NCI-H2227 (cell line): ENCODE results near the gene CORO1C.
A peak's percentile ranks its signal among the peaks of the same experiment; 100 is the strongest.

ENCODE experiments used
- DNase-seq: peaks from one replicate; lab custom pipeline; 2025; ENCODE audit not compliant: unreplicated experiment; lab: John Stamatoyannopoulos, UW

The CORO1C gene

GRCh38 chr12:108605690-108606406 is 125.5 kb downstream of the CORO1C start:
- DNase-seq: no peak

DNA sequence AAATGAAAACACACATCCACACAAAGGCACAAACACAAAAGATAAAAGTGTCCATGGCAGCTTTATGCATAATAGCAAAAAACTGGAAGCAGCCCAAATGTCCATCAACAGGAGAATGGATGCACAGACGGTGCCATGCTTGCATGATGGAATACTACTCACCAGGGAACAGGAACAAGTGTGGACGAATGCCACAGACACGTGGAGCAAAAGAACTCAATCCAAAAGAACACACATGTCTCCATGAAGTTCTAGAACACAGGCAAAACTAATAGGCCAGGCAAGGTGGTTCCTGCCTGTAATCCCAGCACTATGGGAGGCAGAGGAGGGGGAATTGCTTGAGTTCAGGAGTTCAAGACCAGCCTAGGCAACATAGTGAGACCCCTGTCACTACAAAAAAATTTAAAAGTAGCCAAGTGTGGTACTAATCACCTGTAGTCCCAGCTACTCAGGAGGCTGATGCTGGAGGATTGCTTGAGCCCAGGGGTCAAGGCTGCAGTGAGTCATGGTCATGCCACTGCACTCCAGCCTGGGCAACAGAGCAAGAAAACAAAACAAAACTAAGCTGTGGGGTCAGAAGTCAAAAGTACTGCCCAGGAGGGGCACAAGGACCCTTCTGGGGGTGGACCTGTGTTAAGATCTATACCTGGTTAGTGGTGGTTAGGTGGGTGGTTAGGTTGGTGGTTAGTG is 126.2 kb downstream of the CORO1C start:
- no peak for DNase-seq

- DNase-seq: no peak
These were observed 126.9 kb downstream of the CORO1C start for GRCh38 chr12:108604208-108604941.

GRCh38 chr12:108603743-108604142 is 127.6 kb downstream of the CORO1C start:
- no peak for DNase-seq

DNA sequence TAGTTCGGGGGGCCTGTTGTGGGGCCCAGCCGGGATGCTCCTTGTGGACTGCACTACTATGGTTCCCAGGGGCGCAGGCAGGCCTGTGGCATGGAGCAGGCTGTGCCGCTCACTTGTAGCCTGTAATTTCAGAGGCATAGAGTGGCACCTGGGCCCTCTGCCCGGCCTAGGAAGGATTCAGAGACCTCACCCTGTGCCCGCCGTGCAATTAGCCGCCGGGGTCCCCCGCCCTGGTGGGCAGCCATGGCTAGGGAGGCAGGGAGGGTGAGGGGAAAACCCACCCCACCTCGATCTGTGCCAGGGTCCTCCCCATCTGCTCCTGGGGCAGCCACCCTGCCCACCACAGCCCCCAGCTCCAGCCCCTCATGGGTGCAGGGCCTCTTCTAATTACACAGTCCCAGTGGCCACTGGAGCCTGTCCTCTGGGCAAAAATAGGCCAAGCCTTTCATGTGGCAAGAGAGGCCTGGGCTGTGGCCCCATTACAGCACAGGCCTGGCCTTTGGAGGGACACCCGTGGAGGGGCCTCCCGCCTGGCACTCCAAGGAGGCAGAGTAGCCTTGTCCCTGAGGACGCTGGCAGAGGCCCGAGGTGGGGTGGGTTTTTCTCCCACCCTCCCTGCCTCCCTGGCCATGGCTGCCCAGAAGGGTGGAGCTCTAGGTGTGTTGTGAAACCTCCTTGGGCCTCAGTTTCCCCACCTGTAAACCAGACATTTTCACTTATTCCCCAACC is 128.2 kb downstream of the CORO1C start:
- DNase-seq: no peak

GRCh38 chr12:108602209-108602705 is 129.1 kb downstream of the CORO1C start:
- DNase-seq: no peak

DNA sequence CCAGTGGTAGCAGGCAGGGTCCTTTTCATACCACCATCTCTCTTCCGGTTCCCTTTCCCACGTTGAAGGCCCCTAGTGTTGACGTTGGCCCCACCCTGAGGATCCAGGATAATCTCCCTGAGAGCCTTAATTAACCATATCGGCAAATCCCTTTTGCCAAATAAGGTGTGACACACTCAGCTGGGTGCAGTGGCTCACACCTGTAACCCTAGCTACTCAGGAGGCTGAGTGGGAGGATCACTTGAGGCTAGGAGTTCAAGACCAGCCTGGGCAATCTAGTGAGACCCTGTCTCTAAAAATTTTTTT is 130.7 kb downstream of the CORO1C start:
- no peak for DNase-seq

DNA sequence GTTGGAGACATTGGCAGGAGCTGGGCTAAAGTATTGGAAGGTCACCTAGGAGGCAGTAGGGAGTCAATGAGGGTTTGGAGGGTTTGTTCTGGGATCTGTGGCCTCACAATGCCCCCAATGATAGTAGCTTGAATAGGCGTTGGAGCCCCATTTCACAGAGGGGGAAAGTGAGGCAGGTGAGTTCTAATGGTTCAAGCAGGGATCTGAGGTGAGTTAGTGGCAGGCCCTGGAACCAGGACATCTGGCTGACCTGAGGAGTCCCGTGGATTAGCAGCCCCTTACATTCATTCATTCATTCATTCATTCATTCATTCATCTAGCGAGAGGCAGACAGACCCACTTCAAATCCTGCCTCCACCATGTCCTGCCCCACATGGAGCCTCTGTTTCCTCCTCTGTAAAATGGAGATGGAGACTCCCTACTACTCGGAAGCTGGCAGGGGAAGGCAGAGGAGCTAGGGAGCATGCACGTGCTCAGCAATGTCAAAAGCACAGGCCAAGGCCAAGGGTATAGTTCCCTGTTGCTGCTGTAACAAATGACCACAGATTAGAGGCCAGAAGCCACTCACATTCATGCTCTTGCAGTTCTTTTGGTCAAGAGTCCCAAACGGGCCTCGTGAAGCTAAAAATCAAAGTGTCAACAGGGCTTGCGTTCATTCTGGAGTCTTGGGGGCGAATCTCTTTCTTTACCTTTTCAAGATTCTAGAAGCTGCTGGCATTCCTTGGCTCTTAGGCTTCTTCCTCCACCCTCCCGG is 131.2 kb downstream of the CORO1C start:
- no peak for DNase-seq

DNA sequence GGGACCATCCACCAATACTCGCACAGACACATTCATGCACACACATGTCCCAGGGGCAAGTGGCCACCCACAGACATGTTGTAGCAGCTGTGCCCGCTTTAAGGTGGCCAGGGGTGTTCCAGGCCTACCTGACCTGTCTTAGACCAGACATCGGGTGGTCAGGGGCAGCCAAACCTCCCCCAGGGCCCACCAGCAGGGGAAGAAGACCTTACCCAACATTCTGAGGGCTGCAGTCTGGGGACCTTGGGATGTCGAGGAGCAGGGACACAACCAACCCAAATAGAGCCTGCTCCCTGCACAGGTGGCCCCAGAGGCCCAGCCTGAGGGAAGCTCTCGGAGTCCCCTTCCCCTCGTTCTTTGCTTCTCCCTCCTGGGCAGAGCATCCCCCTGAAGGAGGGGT is 131.8 kb downstream of the CORO1C start:
- DNase-seq: no peak

GRCh38 chr12:108598553-108599250 is 132.6 kb downstream of the CORO1C start:
- DNase-seq: no peak

DNA sequence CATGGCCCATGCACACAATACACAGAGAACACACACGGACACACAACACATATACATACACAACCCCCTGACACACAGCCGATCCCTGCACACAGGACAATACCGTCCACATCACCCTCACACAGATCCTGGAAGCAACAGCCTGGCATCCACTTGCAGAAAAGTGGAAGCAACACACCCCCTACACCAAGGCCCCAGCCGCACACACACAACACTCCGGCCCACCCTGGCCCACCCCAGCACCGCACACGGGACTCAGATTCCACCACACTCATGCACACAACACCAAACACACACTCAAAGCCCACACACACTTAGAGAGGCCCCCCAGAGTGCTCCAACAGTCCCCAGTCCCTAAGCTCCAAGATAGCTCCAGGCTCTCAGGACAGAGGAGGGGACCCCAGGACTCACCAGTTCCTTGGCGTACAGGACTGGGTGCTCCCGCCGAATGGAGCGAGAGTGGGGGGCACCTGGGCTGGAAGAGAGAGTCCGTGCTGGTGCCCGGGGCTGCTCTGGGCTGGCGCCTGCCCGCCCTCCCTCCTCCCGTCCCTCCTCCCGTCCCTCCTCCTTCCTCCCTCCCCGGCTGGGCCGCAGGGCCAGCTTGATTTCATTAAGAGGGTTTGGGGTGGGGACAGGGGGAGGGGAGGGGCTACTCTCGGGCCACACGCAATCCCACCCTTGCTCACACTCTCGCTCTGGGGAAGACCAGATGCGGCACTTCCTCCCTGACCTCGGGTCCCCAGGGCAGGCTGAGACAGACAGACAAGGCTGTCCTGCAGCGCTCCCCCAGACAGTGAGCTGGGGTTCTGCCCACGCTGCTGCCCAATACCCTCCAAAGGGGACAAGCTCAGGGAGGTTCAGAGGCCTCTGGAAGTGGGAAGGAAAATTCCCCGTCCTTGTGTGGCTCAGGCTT is 133.5 kb downstream of the CORO1C start, which contains the start of gene TMEM119:
TSS of gene TMEM119 (minus strand) at position 526 of the 913 bp plus-strand sequence. CDS start 5,701 bp downstream, outside the sequence.
- peak; percentile 29 for DNase-seq

GRCh38 chr12:108596854-108597558 is 134.3 kb downstream of the CORO1C start:
- DNase-seq: peak; percentile 16

- no peak for DNase-seq
These were observed 135.3 kb downstream of the CORO1C start for GRCh38 chr12:108595711-108596647.
